Pons (tissue), 1 donor: ENCODE results near the gene NFIA.
"Not testable (repeated sequence)": the region's sequence is repeated elsewhere in the genome, so short reads cannot be mapped to it uniquely, and the experiment has no call there.

Experiments
- DNase-seq: peaks from one replicate; pipeline ENCODE4 v3.0.0-alpha.2; 2016; ENCODE audit warnings: low spot score

The NFIA gene

GRCh38 chr1:61058483-61059245 is 23.7 kb upstream of the NFIA start:
- no peak for DNase-seq

- DNase-seq: not testable (repeated sequence)
Observed at GRCh38 chr1:61061601-61062000, 20.8 kb upstream of the NFIA start.

- no peak for DNase-seq
Observed at GRCh38 chr1:61064673-61065072, 17.7 kb upstream of the NFIA start.

- DNase-seq: no peak
Observed at GRCh38 chr1:61067446-61068019, 14.8 kb upstream of the NFIA start.

GRCh38 chr1:61070054-61070453 is 12.3 kb upstream of the NFIA start:
- DNase-seq: no peak

GRCh38 chr1:61071205-61072130 is 10.9 kb upstream of the NFIA start:
- DNase-seq: no peak

GRCh38 chr1:61073871-61074270 is 8.5 kb upstream of the NFIA start:
- DNase-seq: no peak

GRCh38 chr1:61075833-61076232 is 6.5 kb upstream of the NFIA start:
- DNase-seq: not testable (repeated sequence)

- DNase-seq: peak; percentile 92
Observed at GRCh38 chr1:61076728-61077675, 5.4 kb upstream of the NFIA start.

GRCh38 chr1:61077676-61078541 is 4.5 kb upstream of the NFIA start:
- peak; percentile 100 for DNase-seq

- DNase-seq: peak; percentile 80
Observed at GRCh38 chr1:61078618-61079295, 3.6 kb upstream of the NFIA start.

GRCh38 chr1:61079296-61079897 is 3.0 kb upstream of the NFIA start:
- no peak for DNase-seq

GRCh38 chr1:61079898-61080336 is 2.4 kb upstream of the NFIA start:
- peak; percentile 96 for DNase-seq

- DNase-seq: peak; percentile 69
Observed at GRCh38 chr1:61080413-61081143, 1.8 kb upstream of the NFIA start.

- DNase-seq: no peak
Observed at GRCh38 chr1:61081144-61081685, 1.1 kb upstream of the NFIA start.

GRCh38 chr1:61081686-61082310 is 563 bp upstream of the NFIA start:
- peak; percentile 58 for DNase-seq

GRCh38 chr1:61083013-61083806 is 849 bp downstream of the NFIA start:
- no peak for DNase-seq
